GM23338 (cell line): ENCODE data around the gene PLXND1. TPM values are rescaled to one million over a fixed set of nuclear protein-coding genes. Genes with fewer than 3 reads are reported as not detected.

Experiments used
- ATAC-seq: fragments of 200-7000 bp; cut with Tn5 transposase; 3 replicates; pipeline ENCODE4 v1.9.1; 2020
- DNase-seq: peaks from one replicate; pipeline ENCODE4 v3.0.0-alpha.2; 2015; ENCODE audit warnings: low spot score
- H2AFZ ChIP-seq: fragments of 200-600 bp; sonication (generic); 2 replicates; pipeline ENCODE4 v1.8.0; 2016; ENCODE audit warnings: antibody characterized with exemption, mild to moderate bottlenecking, moderate library complexity
- H3F3A ChIP-seq: fragments of 200-600 bp; sonication (generic); replicated peaks from 2 replicates; pipeline ENCODE4 v1.8.0; 2017; ENCODE audit warnings: antibody characterized with exemption, mixed run types, low read depth
- H3K27ac ChIP-seq: fragments of 200-600 bp; sonication (generic); 2 replicates; pipeline ENCODE4 v1.6.1; 2016; ENCODE audit warnings: low read depth
- H3K27me3 ChIP-seq: fragments of 200-600 bp; sonication (generic); 2 replicates; pipeline ENCODE4 v1.8.0; 2016; ENCODE audit warnings: mild to moderate bottlenecking, mixed run types, moderate library complexity; ENCODE audit not compliant: insufficient read depth
- H3K36me3 ChIP-seq: fragments of 200-600 bp; sonication (generic); 2 replicates; pipeline ENCODE4 v1.8.0; 2016; ENCODE audit warnings: mild to moderate bottlenecking; ENCODE audit not compliant: insufficient read depth
- H3K4me1 ChIP-seq: fragments of 200-600 bp; sonication (generic); 2 replicates; pipeline ENCODE4 v1.8.0; 2016; ENCODE audit warnings: mild to moderate bottlenecking, moderate library complexity; ENCODE audit not compliant: insufficient read depth
- H3K4me2 ChIP-seq: fragments of 200-600 bp; sonication (generic); 2 replicates; pipeline ENCODE4 v1.7.1; 2017; ENCODE audit warnings: mixed run types
- H3K4me3 ChIP-seq: fragments of 200-600 bp; sonication (generic); 2 replicates; pipeline ENCODE4 v1.6.1; 2016; ENCODE audit warnings: mixed run types
- H3K79me2 ChIP-seq: fragments of 200-600 bp; sonication (generic); replicated peaks from 2 replicates; pipeline ENCODE4 v1.8.0; 2017; ENCODE audit warnings: mild to moderate bottlenecking; ENCODE audit not compliant: insufficient read depth
- H3K9me2 ChIP-seq: fragments of 200-600 bp; sonication (generic); 2 replicates; pipeline ENCODE4 v1.8.0; 2017; ENCODE audit not compliant: insufficient read depth
- H4K20me1 ChIP-seq: fragments of 200-600 bp; sonication (generic); replicated peaks from 2 replicates; pipeline ENCODE4 v1.8.0; 2017; ENCODE audit warnings: mild to moderate bottlenecking; ENCODE audit not compliant: insufficient read depth
- H3K27ac Mint-ChIP-seq: 2 replicates; pipeline ENCODE4 v1.8.0; 2020; ENCODE audit warnings: inconsistent platforms, mild to moderate bottlenecking, moderate library complexity, mixed read lengths
- H3K27me3 Mint-ChIP-seq: 3 replicates; pipeline ENCODE4 v1.8.0; 2022; ENCODE audit warnings: low read depth, mild to moderate bottlenecking, moderate library complexity, mixed read lengths, inconsistent platforms; ENCODE audit not compliant: insufficient read depth, poor library complexity
- H3K36me3 Mint-ChIP-seq: 3 replicates; pipeline ENCODE4 v1.8.0; 2021; ENCODE audit warnings: low read depth, mild to moderate bottlenecking, inconsistent platforms, moderate library complexity, mixed read lengths
- H3K4me1 Mint-ChIP-seq: 3 replicates; pipeline ENCODE4 v1.8.0; 2020; ENCODE audit warnings: mild to moderate bottlenecking, inconsistent platforms, mixed read lengths
- H3K4me3 Mint-ChIP-seq: 3 replicates; pipeline ENCODE4 v1.8.0; 2021; ENCODE audit warnings: moderate library complexity, mild to moderate bottlenecking, inconsistent platforms, mixed read lengths
- H3K9me3 Mint-ChIP-seq: 3 replicates; pipeline ENCODE4 v1.8.0; 2020; ENCODE audit warnings: moderate library complexity, mild to moderate bottlenecking, inconsistent platforms, mixed read lengths
- CREB1 ChIP-seq: fragments of 250-450 bp; sonication (Bioruptor Pico); IDR thresholded peaks from 2 replicates; pipeline ENCODE4 v1.5.0; 2020; ENCODE audit warnings: low read depth, mild to moderate bottlenecking, moderate library complexity
- EZH2 ChIP-seq: fragments of 200-600 bp; sonication (generic); IDR thresholded peaks from one replicate; pipeline ENCODE4 v1.8.0; 2017; ENCODE audit warnings: antibody characterized with exemption, mild to moderate bottlenecking, low read depth; ENCODE audit not compliant: unreplicated experiment
- EZH2phosphoT487 ChIP-seq: fragments of 200-600 bp; sonication (generic); IDR thresholded peaks from one replicate; pipeline ENCODE4 v1.8.1; 2018; ENCODE audit warnings: antibody characterized with exemption; ENCODE audit not compliant: unreplicated experiment
- JUNB ChIP-seq: IDR thresholded peaks from one replicate; pipeline ENCODE4 v1.6.1; 2016; ENCODE audit warnings: antibody characterized with exemption; ENCODE audit not compliant: unreplicated experiment
- NANOG ChIP-seq: IDR thresholded peaks from 2 replicates; pipeline ENCODE4 v1.6.1; 2016; ENCODE audit warnings: antibody characterized with exemption, borderline replicate concordance
- POLR2AphosphoS5 ChIP-seq: IDR thresholded peaks from 2 replicates; pipeline ENCODE4 v1.6.1; 2016; ENCODE audit warnings: antibody characterized with exemption, low read depth
- REST ChIP-seq: IDR thresholded peaks from one replicate; pipeline ENCODE4 v1.6.1; 2018; ENCODE audit warnings: antibody characterized with exemption; ENCODE audit not compliant: unreplicated experiment
- STAT1 ChIP-seq: IDR thresholded peaks from one replicate; pipeline ENCODE4 v1.6.1; 2016; ENCODE audit warnings: antibody characterized with exemption; ENCODE audit not compliant: unreplicated experiment
- ZNF114 ChIP-seq: fragments of 250-450 bp; sonication (Bioruptor Pico); IDR thresholded peaks from 2 replicates; pipeline ENCODE4 v1.5.0; 2020; ENCODE audit warnings: mild to moderate bottlenecking, moderate library complexity
- ZNF331 ChIP-seq: fragments of 250-450 bp; sonication (Bioruptor Pico); IDR thresholded peaks from 2 replicates; pipeline ENCODE4 v1.5.0; 2020; ENCODE audit warnings: low read depth, mild to moderate bottlenecking, moderate library complexity
- ZNF462 ChIP-seq: fragments of 250-450 bp; sonication (Bioruptor Pico); IDR thresholded peaks from 2 replicates; pipeline ENCODE4 v1.5.0; 2020; ENCODE audit warnings: mild to moderate bottlenecking, moderate library complexity
- polyA plus RNA-seq: library from polyadenylated mRNA; unstranded; fragments of >200 nt; fragmentation: Nextera tagmentation; extraction: Ambion mirVana; gene quantifications from 2 replicates; pipeline ENCODE4 v1.2.1, GENCODE V29; 2016
- total RNA-seq: library from RNA; depleted of rRNA; stranded (reverse); fragments of >200 nt; shearing (Covaris generic); gene quantifications from 2 replicates; pipeline ENCODE4 v1.2.3, GENCODE V29; 2014
- TF ChIP-seq, protein P1 (sequence below), 2 experiments: fragments of 200-600 bp in 1 of 2; sonication (generic) in 1 of 2; conservative IDR thresholded peaks; 2 replicates each; pipeline versions ENCODE4 v1.5.1 to v1.6.1; 2016 to 2017; ENCODE audit warnings: antibody characterized with exemption in 2 of 2, low read depth in 2 of 2, mild to moderate bottlenecking in 2 of 2, moderate library complexity in 1 of 2
- TF ChIP-seq, protein P2 (sequence below): IDR thresholded peaks from 2 replicates; pipeline ENCODE4 v1.6.1; 2016; ENCODE audit warnings: antibody characterized with exemption

The PLXND1 gene
- total and polyA plus RNA-seq, 2 experiments from 2014 or later, result 13.3 to 60.4 TPM

DNA sequence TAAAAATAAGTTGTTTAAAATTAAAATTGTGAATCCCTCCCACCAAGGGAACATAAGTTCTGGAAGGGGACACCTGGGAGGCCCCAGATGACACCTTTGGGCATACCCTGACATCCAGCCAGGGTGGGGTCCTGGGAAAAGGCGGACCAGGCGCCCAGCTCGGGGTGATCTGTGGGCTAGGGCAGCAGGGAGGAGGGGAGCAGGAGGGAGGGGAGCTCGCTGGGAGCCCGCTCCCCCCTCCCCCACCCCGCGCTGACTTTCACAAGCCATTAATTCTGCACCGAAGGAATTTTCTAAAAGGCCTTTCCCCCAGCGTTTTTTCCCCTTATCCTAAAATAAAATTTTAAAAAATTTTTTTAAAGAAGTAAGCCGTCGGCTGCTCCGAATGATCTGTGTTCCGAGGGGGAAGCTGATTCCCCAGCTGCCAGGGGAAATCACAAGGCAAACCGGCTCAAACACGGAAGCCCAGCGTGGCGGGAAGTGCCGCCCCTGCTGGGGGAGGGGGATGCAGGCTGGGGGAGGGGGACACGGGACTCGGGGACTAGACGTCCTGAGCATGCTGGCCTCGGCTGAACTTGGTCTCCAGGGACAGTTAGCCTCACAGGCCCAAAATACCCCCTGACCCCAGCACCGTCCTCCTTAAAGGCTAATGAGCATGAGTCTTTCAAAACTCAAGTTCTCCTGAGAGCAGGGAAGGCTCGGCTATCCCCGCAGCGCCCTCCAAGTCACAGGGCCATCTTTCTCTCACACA, 13.9 kb downstream of the PLXND1 start:
- H3K4me1 Mint-ChIP-seq, result peaks cover 63% of the 10 kb centered on the region
- peaks cover 23% of the 10 kb centered on the region for H3K27me3 Mint-ChIP-seq
- Histone ChIP-seq H3K79me2 (no peaks in the 10 kb centered on the region), H3K4me3 (peak overlapping the region; percentile 47), H3F3A (peaks cover 20% of the 10 kb centered on the region; the same call in 1 of the 2 replicates), H3K9me2 (no peaks in the 10 kb centered on the region), H4K20me1 (no peaks in the 10 kb centered on the region), H3K4me2 (peak overlapping the region; percentile 84), H3K4me1 (peaks cover 60% of the 10 kb centered on the region), H3K36me3 (no peaks in the 10 kb centered on the region), H2AFZ (peak overlapping the region; percentile 59), H3K27me3 (no peaks in the 10 kb centered on the region), H3K27ac (peak overlapping the region; percentile 50; the same call in 1 of the 2 replicates)
- H3K4me3 Mint-ChIP-seq, result peak overlapping the region; percentile 51
- peak overlapping the region; percentile 82 for H3K27ac Mint-ChIP-seq
- no peaks in the 10 kb centered on the region for H3K36me3 Mint-ChIP-seq
- ATAC-seq, result peak; percentile 26
- no peak for TF ChIP-seq POLR2AphosphoS5
- TF ChIP-seq, protein P1, sequence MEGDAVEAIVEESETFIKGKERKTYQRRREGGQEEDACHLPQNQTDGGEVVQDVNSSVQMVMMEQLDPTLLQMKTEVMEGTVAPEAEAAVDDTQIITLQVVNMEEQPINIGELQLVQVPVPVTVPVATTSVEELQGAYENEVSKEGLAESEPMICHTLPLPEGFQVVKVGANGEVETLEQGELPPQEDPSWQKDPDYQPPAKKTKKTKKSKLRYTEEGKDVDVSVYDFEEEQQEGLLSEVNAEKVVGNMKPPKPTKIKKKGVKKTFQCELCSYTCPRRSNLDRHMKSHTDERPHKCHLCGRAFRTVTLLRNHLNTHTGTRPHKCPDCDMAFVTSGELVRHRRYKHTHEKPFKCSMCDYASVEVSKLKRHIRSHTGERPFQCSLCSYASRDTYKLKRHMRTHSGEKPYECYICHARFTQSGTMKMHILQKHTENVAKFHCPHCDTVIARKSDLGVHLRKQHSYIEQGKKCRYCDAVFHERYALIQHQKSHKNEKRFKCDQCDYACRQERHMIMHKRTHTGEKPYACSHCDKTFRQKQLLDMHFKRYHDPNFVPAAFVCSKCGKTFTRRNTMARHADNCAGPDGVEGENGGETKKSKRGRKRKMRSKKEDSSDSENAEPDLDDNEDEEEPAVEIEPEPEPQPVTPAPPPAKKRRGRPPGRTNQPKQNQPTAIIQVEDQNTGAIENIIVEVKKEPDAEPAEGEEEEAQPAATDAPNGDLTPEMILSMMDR (conservative IDR thresholded peaks at IDR 0.05; ENCODE audit: low read depth in 2 of 2), result no peak
- no peak for TF ChIP-seq NANOG
- TF ChIP-seq JUNB, result no peak
- TF ChIP-seq ZNF462 (CRISPR knock-in tag), result no peak
- no peak for TF ChIP-seq STAT1
- no peak for TF ChIP-seq EZH2phosphoT487
- TF ChIP-seq ZNF114 (CRISPR knock-in tag), result no peak
- TF ChIP-seq ZNF331 (CRISPR knock-in tag), result no peak
- no peak for TF ChIP-seq REST
- TF ChIP-seq, protein P2, sequence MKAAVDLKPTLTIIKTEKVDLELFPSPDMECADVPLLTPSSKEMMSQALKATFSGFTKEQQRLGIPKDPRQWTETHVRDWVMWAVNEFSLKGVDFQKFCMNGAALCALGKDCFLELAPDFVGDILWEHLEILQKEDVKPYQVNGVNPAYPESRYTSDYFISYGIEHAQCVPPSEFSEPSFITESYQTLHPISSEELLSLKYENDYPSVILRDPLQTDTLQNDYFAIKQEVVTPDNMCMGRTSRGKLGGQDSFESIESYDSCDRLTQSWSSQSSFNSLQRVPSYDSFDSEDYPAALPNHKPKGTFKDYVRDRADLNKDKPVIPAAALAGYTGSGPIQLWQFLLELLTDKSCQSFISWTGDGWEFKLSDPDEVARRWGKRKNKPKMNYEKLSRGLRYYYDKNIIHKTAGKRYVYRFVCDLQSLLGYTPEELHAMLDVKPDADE, result no peak
- TF ChIP-seq CREB1 (CRISPR knock-in tag), result no peak
- TF ChIP-seq EZH2, result no peak
- no peaks in the 10 kb centered on the region for H3K9me3 Mint-ChIP-seq
- peak; percentile 68 for DNase-seq
